PFSK-1 (cell line): Measurements from ENCODE around the gene SLC16A6.

ENCODE experiments used
- FOXP2 ChIP-seq: optimal IDR thresholded peaks from 2 replicates; pipeline ENCODE3; 2011; ENCODE audit warnings: borderline replicate concordance, control low read depth, inconsistent platforms; ENCODE audit not compliant: insufficient read depth; ENCODE audit errors: extremely low read length, extremely low read depth
- POLR2AphosphoS5 ChIP-seq: IDR thresholded peaks from 2 replicates; pipeline ENCODE4 v1.6.1; 2012; ENCODE audit warnings: low read depth, mild to moderate bottlenecking, control low read depth, low read length, moderate library complexity
- SIN3A ChIP-seq: IDR thresholded peaks from 2 replicates; pipeline ENCODE4 v1.6.1; 2012; ENCODE audit warnings: mild to moderate bottlenecking, low read length, moderate library complexity, borderline replicate concordance; ENCODE audit not compliant: insufficient read depth
- TAF1 ChIP-seq: IDR thresholded peaks from 2 replicates; pipeline ENCODE4 v1.6.1; 2012; ENCODE audit warnings: low read length, control low read depth, borderline replicate concordance; ENCODE audit not compliant: insufficient read depth
- TF ChIP-seq, protein P1 (sequence below), 2 experiments: IDR thresholded peaks; 2 replicates each; pipeline versions ENCODE4 v1.6.1 to v1.8.0; 2011 to 2012; ENCODE audit warnings: low read depth in 2 of 2, low read length in 2 of 2, control low read depth in 1 of 2, inconsistent platforms in 1 of 2, mild to moderate bottlenecking in 1 of 2, moderate library complexity in 1 of 2; ENCODE audit not compliant: insufficient read depth in 1 of 2

- no peak for TF ChIP-seq SIN3A
- TF ChIP-seq POLR2AphosphoS5: no peak
- TF ChIP-seq, protein P1, sequence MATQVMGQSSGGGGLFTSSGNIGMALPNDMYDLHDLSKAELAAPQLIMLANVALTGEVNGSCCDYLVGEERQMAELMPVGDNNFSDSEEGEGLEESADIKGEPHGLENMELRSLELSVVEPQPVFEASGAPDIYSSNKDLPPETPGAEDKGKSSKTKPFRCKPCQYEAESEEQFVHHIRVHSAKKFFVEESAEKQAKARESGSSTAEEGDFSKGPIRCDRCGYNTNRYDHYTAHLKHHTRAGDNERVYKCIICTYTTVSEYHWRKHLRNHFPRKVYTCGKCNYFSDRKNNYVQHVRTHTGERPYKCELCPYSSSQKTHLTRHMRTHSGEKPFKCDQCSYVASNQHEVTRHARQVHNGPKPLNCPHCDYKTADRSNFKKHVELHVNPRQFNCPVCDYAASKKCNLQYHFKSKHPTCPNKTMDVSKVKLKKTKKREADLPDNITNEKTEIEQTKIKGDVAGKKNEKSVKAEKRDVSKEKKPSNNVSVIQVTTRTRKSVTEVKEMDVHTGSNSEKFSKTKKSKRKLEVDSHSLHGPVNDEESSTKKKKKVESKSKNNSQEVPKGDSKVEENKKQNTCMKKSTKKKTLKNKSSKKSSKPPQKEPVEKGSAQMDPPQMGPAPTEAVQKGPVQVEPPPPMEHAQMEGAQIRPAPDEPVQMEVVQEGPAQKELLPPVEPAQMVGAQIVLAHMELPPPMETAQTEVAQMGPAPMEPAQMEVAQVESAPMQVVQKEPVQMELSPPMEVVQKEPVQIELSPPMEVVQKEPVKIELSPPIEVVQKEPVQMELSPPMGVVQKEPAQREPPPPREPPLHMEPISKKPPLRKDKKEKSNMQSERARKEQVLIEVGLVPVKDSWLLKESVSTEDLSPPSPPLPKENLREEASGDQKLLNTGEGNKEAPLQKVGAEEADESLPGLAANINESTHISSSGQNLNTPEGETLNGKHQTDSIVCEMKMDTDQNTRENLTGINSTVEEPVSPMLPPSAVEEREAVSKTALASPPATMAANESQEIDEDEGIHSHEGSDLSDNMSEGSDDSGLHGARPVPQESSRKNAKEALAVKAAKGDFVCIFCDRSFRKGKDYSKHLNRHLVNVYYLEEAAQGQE (IDR thresholded peaks at IDR 0.05; ENCODE audit: insufficient read depth in 1 of 2, low read depth in 2 of 2, low read length in 2 of 2): no peak
- no peak for TF ChIP-seq TAF1
- no peak for TF ChIP-seq FOXP2
Measured at GRCh38 chr17:68255151-68255550, 35.8 kb downstream of the SLC16A6 start.
